H1 (cell line): ENCODE measurements around the gene RPL38. TPM values are rescaled to one million over a fixed set of nuclear protein-coding genes. Genes with fewer than 3 reads are reported as not detected.

Source experiments
- CBX5 ChIP-seq: fragments of 300-800, 300-1000 bp; sonication (generic); IDR thresholded peaks from 2 replicates; pipeline ENCODE4 v1.7.1; 2016; ENCODE audit warnings: antibody characterized with exemption, low read length, low read depth
- polyA plus RNA-seq, 7 experiments: library from polyadenylated mRNA; depleted of rRNA in 3 of 7; stranded (reverse) in 5 of 7; unstranded in 2 of 7; fragments of >200 nt in 5 of 7; fragments of 200-250 nt in 2 of 7; gene quantifications; 1 replicate in 5 of 7; 2 replicates in 1 of 7; 4 replicates in 1 of 7; pipeline versions ENCODE4 v1.2.1 to v1.2.3, GENCODE V29; 2011 to 2013; ENCODE audit warnings: missing spikeins in 2 of 7, mixed read lengths in 2 of 7
- total RNA-seq: library from RNA; stranded (reverse); fragmentation: NEBNext Ultra II Directional; extraction: Animal tissue kit (Norgen Biotek cat#: 25700); gene quantifications from 2 replicates; pipeline ENCODE4 v1.2.1, GENCODE V29; 2021

RPL38 gene
- total and polyA plus RNA-seq, 2 of the 8 experiments (the other 6 are each of a cell fraction or from before 2014, with no cell fraction given), result 412 to 1,195 TPM

DNA sequence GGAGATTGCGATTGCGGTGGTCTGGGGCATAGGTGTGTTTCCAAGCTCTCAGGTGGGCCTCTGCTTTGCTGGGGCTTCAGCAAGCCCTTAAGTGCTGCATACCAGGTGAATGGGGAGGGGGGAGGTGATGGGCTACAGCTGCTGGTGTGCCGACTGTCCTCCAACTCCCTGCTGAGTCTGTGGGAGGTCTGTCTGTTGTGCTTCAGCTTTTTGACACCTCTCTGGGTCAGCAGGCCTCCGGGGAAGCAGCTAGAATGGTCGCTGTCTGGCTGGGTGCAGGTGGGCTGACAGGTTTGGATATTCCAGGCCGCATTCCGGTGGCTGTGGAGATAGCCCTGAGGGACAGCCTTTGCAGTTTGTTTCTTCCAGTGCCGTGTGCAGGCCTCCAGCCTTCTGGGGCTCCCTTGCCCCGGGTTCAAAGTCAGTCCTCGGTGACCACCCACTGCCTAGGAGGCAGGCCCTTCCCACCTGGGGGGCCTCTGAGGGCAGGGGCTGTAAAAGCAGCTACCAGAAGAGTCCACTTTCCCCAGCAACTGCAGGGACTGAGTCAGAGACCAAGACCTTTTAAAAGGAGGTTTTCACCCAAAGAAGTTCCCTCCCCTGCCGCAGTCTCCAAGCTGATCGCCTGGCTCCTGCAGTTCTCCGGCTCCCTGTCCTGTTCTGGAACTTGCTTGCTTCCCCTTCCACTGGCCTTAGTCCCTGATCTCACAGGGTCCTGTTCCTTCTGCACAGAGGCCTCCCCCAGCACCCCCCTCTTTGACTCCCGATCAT is 7.8 kb downstream of the RPL38 start (continued):
- TF ChIP-seq CBX5, result no peak
- TF ChIP-seq, all 59 proteins: peak for 10
